ENCODE results near the gene SMARCA2. TPM values are rescaled to one million over a fixed set of nuclear protein-coding genes. Genes with fewer than 3 reads are reported as not detected.

SMARCA2 gene
- total RNA-seq, 1 experiment from 2014 or later: 77.6 TPM

- intact Hi-C loops (cut with micrococcal nuclease): no loop called here
- POLR2A ChIA-PET: no interaction called here
- BruUV-seq (replicated peaks): no TSS peak
Observed at GRCh38 chr9:1969898-1970297, 45.2 kb upstream of the SMARCA2 start.

DNA sequence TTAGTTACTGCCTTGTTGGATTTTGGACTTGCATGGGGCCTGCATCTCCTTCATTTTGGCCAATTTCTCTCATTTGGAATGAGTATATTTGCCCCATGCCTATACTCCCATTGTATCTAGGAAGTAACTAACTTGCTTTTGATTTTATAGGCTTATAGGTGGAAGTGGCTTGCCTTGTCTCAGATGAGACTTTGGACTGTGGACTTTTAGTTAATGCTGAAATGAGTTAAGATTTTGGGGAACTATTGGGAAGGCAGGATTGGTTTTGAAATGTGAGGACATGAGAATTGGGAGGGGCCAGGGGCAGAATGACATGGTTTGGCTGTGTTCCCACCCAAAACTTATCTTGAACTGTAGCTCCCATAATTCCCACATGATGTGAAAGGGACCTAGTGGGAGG, 42.5 kb upstream of the SMARCA2 start:
- BruUV-seq (replicated peaks): no TSS peak
- Mint-ChIP-seq H3K27ac (ENCODE audit: low read depth, unreplicated experiment) (no peak overlapping the region), H3K9me3 (ENCODE audit: unreplicated experiment) (no peaks in the 10 kb centered on the region), H3K36me3 (ENCODE audit: insufficient read depth, unreplicated experiment) (no peaks in the 10 kb centered on the region), H3K4me3 (ENCODE audit: unreplicated experiment) (no peak overlapping the region), H3K4me1 (ENCODE audit: insufficient read depth, unreplicated experiment) (no peaks in the 10 kb centered on the region), H3K27me3 (ENCODE audit: insufficient read depth, unreplicated experiment) (no peaks in the 10 kb centered on the region)
- ChIA-PET CTCF (no interaction called here), POLR2A (no interaction called here)
- TF ChIP-seq CTCF (IDR thresholded peaks at IDR 0.05; ENCODE audit: unreplicated experiment): no peak
- no peak for DNase-seq (ENCODE audit: unreplicated experiment)
- intact Hi-C loops (cut with micrococcal nuclease): no loop called here

More at GRCh38 chr9:1969898-1970297, 45.2 kb upstream of the SMARCA2 start:
- CTCF ChIA-PET: no interaction called here
- Mint-ChIP-seq H3K9me3 (ENCODE audit: unreplicated experiment) (no peaks in the 10 kb centered on the region), H3K36me3 (ENCODE audit: insufficient read depth, unreplicated experiment) (no peaks in the 10 kb centered on the region), H3K4me3 (ENCODE audit: unreplicated experiment) (no peak overlapping the region), H3K4me1 (ENCODE audit: insufficient read depth, unreplicated experiment) (no peaks in the 10 kb centered on the region), H3K27ac (ENCODE audit: low read depth, unreplicated experiment) (no peak overlapping the region), H3K27me3 (ENCODE audit: insufficient read depth, unreplicated experiment) (peaks cover 16% of the 10 kb centered on the region)
- DNase-seq (ENCODE audit: unreplicated experiment): no peak
- no peak for TF ChIP-seq CTCF (IDR thresholded peaks at IDR 0.05; ENCODE audit: unreplicated experiment)

DNA sequence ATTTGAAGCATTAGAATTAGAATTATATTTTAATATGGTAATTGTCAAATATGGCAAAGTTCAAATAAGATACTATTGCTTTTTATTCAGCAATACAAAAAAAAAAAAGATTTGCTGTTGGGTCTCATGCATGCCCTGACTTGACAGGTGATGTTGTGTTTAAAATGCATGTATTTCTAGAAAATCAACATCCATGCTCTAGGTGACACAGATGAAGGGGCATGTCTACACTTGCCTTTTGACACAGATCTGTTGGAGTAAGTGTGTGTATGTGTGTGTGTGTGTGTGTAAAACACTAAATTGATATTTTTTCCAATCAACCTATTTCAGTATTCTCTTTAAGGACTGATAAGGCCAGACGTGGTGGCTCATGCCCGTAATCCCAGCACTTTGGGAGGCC, 38.1 kb upstream of the SMARCA2 start:
- no peak for DNase-seq (ENCODE audit: unreplicated experiment)
- Mint-ChIP-seq H3K27ac (ENCODE audit: low read depth, unreplicated experiment) (no peak overlapping the region), H3K4me3 (ENCODE audit: unreplicated experiment) (no peak overlapping the region), H3K36me3 (ENCODE audit: insufficient read depth, unreplicated experiment) (no peaks in the 10 kb centered on the region), H3K9me3 (ENCODE audit: unreplicated experiment) (no peaks in the 10 kb centered on the region), H3K4me1 (ENCODE audit: insufficient read depth, unreplicated experiment) (peaks cover 26% of the 10 kb centered on the region), H3K27me3 (ENCODE audit: insufficient read depth, unreplicated experiment) (no peaks in the 10 kb centered on the region)
- BruUV-seq (replicated peaks): no TSS peak
- ChIA-PET POLR2A (no interaction called here), CTCF (interaction anchor here (0.6 kb wide), 1 partner anchor 819 kb away, joined by 7 read pairs; no protein-coding TSS in a partner anchor)
- TF ChIP-seq CTCF (IDR thresholded peaks at IDR 0.05; ENCODE audit: unreplicated experiment): no peak
- intact Hi-C loops (cut with micrococcal nuclease): no loop called here

GRCh38 chr9:1978941-1979340, 36.2 kb upstream of the SMARCA2 start:
- H3K36me3 Mint-ChIP-seq (ENCODE audit: insufficient read depth, unreplicated experiment): no peaks in the 10 kb centered on the region
- H3K4me3 Mint-ChIP-seq (ENCODE audit: unreplicated experiment): no peak overlapping the region
- POLR2A ChIA-PET: interaction anchor here (0.6 to 4.5 kb wide), 12 partner anchors 9 to 180 kb away, joined by 3 to 57 read pairs (median 4); partner anchors contain the start of gene SMARCA2
- peak; percentile 87 for DNase-seq (ENCODE audit: unreplicated experiment)
- no TSS peak for BruUV-seq (replicated peaks)
- peak overlapping the region; percentile 42 for H3K27ac Mint-ChIP-seq (ENCODE audit: low read depth, unreplicated experiment)
- intact Hi-C loops (cut with micrococcal nuclease): loop anchor here (1.0 kb wide), 1 partner anchor 36 kb away; the partner anchor contains the start of gene SMARCA2
- no peak for TF ChIP-seq CTCF (IDR thresholded peaks at IDR 0.05; ENCODE audit: unreplicated experiment)
- no peaks in the 10 kb centered on the region for H3K9me3 Mint-ChIP-seq (ENCODE audit: unreplicated experiment)
- peaks cover 26% of the 10 kb centered on the region for H3K4me1 Mint-ChIP-seq (ENCODE audit: insufficient read depth, unreplicated experiment)
- CTCF ChIA-PET: interaction anchor here (1.1 to 1.7 kb wide), 2 partner anchors 38 to 142 kb away, joined by 4 to 5 read pairs; no protein-coding TSS in a partner anchor
- H3K27me3 Mint-ChIP-seq (ENCODE audit: insufficient read depth, unreplicated experiment): no peaks in the 10 kb centered on the region

All from MCF 10A (cell line).